HepG2 (cell line): ENCODE data around the gene RAB14.

Source experiments
- BHLHE40 ChIP-seq: IDR thresholded peaks from 2 replicates; pipeline ENCODE4 v1.6.1; 2011; ENCODE audit warnings: low read length, improper control_type of control experiment
- HIC2 ChIP-seq: sonication (generic); formaldehyde crosslinking; IDR thresholded peaks from 2 replicates; pipeline ENCODE4 v1.9.0; 2022; ENCODE audit warnings: low read depth, missing genetic modification reagents
- KDM1A ChIP-seq: IDR thresholded peaks from 2 replicates; pipeline ENCODE4 v1.6.1; 2016; ENCODE audit warnings: missing compliant biosample characterization
- NFYB ChIP-seq: sonication (generic); formaldehyde crosslinking; IDR thresholded peaks from 2 replicates; pipeline ENCODE4 v1.4.0; 2020; ENCODE audit warnings: missing genetic modification reagents
- POLR2A ChIP-seq, 2 experiments: IDR thresholded peaks; 2 replicates each; pipeline ENCODE4 v1.6.1; 2011; ENCODE audit warnings: low read depth in 2 of 2, low read length in 2 of 2, mild to moderate bottlenecking in 1 of 2, moderate library complexity in 1 of 2; ENCODE audit not compliant: insufficient read depth in 1 of 2
- U2AF1 ChIP-seq: fragments of 200-400 bp; formaldehyde crosslinking; optimal IDR thresholded peaks from 2 replicates; pipeline ENCODE3; 2017; ENCODE audit warnings: mild to moderate bottlenecking, low read depth, low read length
- ZNF292 ChIP-seq: sonication (generic); formaldehyde crosslinking; IDR thresholded peaks from 2 replicates; pipeline ENCODE4 v1.8.1; 2022; ENCODE audit warnings: mild to moderate bottlenecking, low read depth, missing genetic modification reagents, borderline replicate concordance
- TF ChIP-seq, protein P1 (sequence below), 2 experiments: IDR thresholded peaks; 2 replicates each; pipeline ENCODE4 v1.6.1; 2011 to 2012; ENCODE audit warnings: low read length in 2 of 2, borderline replicate concordance in 1 of 2, low read depth in 1 of 2, mild to moderate bottlenecking in 1 of 2, moderate library complexity in 1 of 2
- TF ChIP-seq, protein P2 (sequence below): sonication (generic); IDR thresholded peaks from 2 replicates; pipeline ENCODE4 v1.6.1; 2016; ENCODE audit warnings: low read depth, borderline replicate concordance

GRCh38 chr9:121249563-121249962, 47.9 kb upstream of the RAB14 start:
- TF ChIP-seq U2AF1 (no peak), HIC2 (CRISPR knock-in tag) (no peak), BHLHE40 (no peak), KDM1A (CRISPR knock-in tag) (no peak), NFYB (CRISPR knock-in tag) (no peak; the same call in 1 of the 2 replicates), POLR2A (IDR thresholded peaks at IDR 0.05; ENCODE audit: insufficient read depth in 1 of 2, low read depth in 2 of 2, low read length in 2 of 2) (no peak), ZNF292 (CRISPR knock-in tag) (no peak)
- TF ChIP-seq, protein P1, sequence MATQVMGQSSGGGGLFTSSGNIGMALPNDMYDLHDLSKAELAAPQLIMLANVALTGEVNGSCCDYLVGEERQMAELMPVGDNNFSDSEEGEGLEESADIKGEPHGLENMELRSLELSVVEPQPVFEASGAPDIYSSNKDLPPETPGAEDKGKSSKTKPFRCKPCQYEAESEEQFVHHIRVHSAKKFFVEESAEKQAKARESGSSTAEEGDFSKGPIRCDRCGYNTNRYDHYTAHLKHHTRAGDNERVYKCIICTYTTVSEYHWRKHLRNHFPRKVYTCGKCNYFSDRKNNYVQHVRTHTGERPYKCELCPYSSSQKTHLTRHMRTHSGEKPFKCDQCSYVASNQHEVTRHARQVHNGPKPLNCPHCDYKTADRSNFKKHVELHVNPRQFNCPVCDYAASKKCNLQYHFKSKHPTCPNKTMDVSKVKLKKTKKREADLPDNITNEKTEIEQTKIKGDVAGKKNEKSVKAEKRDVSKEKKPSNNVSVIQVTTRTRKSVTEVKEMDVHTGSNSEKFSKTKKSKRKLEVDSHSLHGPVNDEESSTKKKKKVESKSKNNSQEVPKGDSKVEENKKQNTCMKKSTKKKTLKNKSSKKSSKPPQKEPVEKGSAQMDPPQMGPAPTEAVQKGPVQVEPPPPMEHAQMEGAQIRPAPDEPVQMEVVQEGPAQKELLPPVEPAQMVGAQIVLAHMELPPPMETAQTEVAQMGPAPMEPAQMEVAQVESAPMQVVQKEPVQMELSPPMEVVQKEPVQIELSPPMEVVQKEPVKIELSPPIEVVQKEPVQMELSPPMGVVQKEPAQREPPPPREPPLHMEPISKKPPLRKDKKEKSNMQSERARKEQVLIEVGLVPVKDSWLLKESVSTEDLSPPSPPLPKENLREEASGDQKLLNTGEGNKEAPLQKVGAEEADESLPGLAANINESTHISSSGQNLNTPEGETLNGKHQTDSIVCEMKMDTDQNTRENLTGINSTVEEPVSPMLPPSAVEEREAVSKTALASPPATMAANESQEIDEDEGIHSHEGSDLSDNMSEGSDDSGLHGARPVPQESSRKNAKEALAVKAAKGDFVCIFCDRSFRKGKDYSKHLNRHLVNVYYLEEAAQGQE (IDR thresholded peaks at IDR 0.05; ENCODE audit: borderline replicate concordance in 1 of 2, low read depth in 1 of 2, low read length in 2 of 2) = no peak
- TF ChIP-seq, protein P2, sequence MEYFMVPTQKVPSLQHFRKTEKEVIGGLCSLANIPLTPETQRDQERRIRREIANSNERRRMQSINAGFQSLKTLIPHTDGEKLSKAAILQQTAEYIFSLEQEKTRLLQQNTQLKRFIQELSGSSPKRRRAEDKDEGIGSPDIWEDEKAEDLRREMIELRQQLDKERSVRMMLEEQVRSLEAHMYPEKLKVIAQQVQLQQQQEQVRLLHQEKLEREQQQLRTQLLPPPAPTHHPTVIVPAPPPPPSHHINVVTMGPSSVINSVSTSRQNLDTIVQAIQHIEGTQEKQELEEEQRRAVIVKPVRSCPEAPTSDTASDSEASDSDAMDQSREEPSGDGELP = no peak
